NCI-H2196 treated with DMSO at 0.1 percent for 48 hours (cell line): ENCODE results near the gene TMEM151B.

Experiments
- DNase-seq: peaks from one replicate; lab custom pipeline; 2025; ENCODE audit not compliant: unreplicated experiment; lab: John Stamatoyannopoulos, UW

Gene TMEM151B

DNA sequence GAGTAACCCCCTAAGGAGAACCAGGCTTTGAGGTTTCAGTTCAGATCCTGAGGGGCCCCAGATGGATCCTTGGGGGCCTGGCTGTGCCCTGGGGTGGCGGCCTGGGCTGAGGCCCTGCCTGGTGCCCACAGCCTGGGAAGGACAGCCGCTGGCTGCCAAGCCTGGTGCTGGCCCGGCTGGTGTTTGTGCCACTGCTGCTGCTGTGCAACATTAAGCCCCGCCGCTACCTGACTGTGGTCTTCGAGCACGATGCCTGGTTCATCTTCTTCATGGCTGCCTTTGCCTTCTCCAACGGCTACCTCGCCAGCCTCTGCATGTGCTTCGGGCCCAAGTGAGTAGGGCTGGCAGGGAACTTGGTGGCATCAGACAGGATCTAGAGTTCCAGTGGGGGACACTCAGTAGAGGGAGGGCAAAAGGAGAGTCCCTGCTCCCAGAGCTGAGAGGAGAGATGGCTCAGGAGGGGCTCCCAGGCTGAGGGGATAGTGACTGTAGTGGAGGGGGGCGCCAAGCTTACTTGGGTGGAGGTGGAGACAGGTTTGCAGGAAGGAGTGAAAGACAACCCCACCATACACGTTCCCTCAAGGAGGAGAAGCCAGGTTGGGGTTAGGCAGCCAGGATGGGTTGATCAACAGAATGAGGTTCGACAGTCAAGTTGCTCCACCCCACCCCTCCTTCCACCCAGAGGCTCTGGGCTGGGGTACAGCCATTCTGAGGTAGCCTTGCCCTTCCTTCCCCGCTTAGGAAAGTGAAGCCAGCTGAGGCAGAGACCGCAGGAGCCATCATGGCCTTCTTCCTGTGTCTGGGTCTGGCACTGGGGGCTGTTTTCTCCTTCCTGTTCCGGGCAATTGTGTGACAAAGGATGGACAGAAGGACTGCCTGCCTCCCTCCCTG lies 37.3 kb upstream of the TMEM151B start:
- no peak for DNase-seq

DNA sequence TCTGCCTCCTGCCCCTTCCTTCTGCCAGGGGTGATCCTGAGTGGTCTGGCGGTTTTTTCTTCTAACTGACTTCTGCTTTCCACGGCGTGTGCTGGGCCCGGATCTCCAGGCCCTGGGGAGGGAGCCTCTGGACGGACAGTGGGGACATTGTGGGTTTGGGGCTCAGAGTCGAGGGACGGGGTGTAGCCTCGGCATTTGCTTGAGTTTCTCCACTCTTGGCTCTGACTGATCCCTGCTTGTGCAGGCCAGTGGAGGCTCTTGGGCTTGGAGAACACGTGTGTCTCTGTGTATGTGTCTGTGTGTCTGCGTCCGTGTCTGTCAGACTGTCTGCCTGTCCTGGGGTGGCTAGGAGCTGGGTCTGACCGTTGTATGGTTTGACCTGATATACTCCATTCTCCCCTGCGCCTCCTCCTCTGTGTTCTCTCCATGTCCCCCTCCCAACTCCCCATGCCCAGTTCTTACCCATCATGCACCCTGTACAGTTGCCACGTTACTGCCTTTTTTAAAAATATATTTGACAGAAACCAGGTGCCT lies 36.6 kb upstream of the TMEM151B start:
- DNase-seq: no peak

GRCh38 chr6:44234101-44235025 lies 35.9 kb upstream of the TMEM151B start:
- DNase-seq: peak; percentile 76

DNA sequence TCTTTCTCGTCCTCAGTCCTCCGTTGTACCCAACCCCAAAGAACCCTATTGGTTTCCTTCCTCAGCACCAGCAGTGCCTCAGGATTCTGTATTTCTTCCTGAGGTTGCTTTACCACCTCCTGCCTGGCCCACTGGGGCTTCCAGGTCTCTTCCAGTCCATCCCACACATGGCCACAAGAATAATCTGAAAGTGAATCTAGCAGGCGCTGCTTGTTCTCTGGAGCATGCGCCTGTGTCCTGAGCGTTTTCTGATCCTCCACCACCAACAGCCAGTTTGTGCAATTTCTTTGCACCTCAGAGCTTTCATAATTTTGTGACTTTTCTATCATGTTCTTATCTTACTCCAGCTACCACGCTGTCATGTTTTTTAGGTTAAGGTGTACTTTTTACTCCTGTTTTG lies 35.0 kb upstream of the TMEM151B start:
- DNase-seq: no peak

- no peak for DNase-seq
Measured at GRCh38 chr6:44235891-44236516, 34.2 kb upstream of the TMEM151B start.

DNA sequence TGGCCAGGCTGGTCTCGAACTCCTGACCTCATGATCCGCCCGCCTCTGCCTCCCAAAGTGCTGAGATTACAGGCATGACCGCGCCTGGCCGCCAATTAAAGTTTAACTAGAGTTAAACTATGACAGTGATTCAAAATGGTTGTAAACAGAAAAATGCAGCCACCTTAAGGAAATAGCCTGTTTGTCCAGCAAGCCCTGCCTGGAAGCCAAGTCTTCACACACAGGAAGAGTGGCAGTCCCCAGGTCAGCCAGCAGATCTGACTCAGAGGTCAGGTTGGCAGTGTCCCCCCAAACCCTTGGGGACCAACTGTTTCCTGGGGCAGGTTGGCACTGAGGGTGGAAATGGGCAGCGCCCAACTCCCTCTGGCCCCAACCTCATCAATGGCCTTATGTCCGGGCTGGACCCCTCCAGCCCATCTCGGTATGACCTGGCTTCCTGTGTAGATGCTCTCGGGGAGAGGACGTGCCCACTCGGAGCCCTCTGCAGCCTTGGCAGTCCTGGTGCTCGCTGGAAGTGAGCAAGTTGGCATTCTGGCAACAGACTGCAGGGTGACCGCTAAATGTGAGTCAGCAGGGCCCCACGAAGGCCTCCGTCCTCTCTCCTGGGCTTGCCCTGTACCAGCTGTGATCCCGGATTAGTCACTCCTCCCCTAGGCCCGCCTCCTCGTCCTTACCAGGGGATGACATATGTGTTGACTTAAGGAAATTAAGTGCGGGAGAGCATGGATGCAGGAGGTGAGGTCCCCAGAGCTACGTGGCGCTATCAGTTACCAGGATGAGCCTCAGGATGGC lies 33.0 kb upstream of the TMEM151B start:
- DNase-seq: peak; percentile 90

DNA sequence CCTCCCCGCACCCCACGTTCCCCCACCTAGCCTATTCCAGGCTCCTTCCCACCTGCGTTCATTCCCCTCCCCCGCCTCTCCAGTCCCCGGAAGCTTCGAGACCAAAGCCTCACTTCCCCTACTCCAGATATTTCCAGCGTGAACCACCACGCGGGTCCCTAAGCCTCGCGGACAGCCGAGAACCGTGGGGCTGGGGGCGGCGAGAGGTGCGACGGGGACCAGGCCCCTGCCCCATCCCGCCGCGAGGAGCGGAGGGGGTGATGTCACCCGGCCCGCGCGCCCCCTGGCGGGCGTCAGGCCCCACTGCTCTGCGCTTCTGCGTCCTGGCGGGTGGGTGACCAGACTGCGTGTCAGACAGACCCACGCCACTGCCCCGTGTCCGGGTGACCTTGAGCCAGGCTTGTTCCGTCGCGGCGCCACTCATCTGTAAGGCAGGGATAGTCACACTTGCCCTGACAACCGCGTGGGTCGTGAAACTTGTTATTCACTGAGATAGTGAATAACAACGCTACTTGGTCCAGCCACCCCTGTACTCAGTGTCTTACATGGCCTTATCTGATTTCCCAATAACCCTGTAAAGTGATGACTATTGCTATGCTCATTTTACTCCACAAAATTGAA lies 32.3 kb upstream of the TMEM151B start:
- peak; percentile 44 for DNase-seq

GRCh38 chr6:44238687-44239350 lies 31.4 kb upstream of the TMEM151B start:
- no peak for DNase-seq

DNA sequence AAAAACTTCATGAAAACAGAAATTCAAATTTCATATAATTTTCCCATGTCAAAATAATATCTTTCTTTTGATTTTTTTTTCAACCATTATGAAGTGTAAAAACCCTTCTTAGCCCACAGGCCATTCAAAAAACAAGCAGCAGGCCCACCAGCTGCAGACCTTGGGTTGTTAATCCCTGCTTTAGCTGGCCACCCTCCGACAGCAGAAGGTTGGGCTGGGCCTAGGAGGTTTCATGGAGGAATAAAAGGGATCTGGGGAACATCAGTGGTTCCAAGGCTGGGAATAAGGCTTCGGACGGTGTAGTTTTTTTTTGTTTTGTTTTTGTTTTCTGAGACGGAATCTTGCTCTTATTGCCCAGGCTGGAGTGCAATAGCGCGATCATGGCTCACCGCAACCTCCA lies 26.9 kb upstream of the TMEM151B start:
- DNase-seq: no peak

GRCh38 chr6:44245391-44245911 lies 24.8 kb upstream of the TMEM151B start:
- DNase-seq: no peak

DNA sequence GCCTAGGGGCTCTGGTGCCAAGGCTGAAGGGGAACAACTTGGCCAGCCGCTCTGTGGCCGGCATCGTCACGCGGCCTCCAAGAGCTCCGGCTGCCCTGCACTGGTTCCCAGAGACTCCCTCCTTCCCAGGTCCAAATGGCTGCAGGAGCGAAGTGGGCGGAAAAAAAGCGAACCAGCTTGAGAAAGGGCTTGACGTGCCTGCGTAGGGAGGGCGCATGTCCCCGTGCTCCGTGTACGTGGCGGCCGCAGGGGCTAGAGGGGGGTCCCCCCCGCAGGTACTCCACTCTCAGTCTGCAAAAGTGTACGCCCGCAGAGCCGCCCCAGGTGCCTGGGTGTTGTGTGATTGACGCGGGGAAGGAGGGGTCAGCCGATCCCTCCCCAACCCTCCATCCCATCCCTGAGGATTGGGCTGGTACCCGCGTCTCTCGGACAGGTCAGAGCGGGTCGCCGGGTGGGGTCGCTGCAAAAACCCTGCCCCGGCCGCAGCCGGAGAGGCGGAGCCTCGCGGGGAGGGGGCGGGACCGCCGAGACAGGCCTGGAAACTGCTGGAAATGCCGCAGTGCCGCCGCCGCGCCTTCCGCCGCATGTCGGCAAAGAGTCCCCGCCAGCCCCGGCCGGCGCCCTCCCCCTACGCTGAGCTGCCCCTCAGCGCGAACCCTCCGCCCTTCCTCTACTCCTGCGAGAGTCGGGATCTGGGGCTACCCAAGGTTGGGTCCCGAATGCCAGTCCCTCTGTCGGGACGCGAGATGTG lies 24.2 kb upstream of the TMEM151B start:
- DNase-seq: peak; percentile 74

GRCh38 chr6:44246663-44247337 lies 23.4 kb upstream of the TMEM151B start, which contains the start of gene HSP90AB1:
Gene HSP90AB1, plus strand, starts transcription at chr6:44247101. Its CDS starts 1,529 bp downstream, at chr6:44248630.
- peak; percentile 97 for DNase-seq

DNA sequence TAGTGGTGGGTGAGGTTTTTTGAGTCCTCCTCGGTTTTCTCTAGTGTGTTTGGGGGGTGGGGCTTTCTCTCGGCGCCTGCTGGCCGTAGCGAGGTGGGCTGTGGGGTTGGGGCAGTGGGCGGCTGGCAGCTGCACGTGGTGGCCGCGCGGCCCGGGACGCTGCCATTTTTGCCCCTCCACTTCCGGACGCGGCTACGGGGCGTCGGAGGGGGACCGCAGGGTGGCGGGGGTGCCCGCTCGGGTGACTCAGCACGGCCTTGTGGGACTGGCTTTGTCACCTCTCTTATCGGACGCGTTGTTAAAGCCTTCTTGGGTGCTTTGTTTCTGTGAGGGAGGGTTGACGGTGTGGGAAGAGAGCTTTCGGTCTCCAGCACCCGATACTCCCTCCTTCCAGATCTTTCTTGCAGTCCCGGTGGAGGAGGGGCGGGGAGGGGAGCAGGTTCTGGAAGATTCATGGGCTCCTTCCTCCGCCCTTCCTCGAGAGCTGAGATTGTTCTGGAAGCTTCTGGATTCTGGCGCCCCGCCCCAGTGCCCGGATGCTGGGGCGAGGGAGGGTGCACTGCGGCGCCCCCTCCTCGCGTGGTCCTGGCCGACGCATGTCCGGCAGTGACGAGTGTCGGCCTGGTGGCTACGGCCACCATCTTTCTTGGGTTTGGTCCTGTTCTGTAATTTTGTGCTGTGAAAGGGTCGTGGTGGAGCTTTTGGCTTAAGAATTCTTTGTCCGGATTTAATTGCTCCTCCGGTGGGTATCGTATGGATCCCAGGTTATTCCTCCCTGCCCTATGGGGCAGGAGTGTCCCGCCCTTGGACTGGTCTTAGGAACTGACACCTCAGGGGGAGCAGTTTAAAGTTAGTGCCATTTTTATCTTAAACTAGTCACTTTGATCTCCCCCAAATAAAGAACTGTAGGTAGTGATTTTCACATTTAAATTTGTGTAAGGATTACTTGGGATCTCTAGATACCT lies 22.6 kb upstream of the TMEM151B start:
- no peak for DNase-seq

DNA sequence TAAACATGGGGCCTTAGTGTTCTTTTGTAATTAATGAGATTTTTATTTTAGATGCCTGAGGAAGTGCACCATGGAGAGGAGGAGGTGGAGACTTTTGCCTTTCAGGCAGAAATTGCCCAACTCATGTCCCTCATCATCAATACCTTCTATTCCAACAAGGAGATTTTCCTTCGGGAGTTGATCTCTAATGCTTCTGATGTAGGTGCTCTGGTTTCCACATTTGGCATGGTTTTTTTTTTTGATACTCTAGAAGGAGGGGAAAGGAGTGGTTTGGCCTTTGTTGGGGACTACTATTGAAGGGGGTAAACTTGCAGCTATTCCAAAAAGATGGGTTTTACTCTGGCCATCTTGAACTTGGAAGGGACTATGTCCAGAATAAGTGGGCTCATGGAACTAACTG lies 21.7 kb upstream of the TMEM151B start:
- DNase-seq: no peak

- no peak for DNase-seq
Measured at GRCh38 chr6:44249082-44249748, 21.0 kb upstream of the TMEM151B start.
